Myocyte (in vitro differentiated cells): Measurements from ENCODE around the gene RBBP8NL. TPM values are rescaled to one million over a fixed set of nuclear protein-coding genes. Genes with fewer than 3 reads are reported as not detected.

Experiments used
- DNase-seq: peaks from one replicate; pipeline ENCODE4 v3.0.0-alpha.2; 2012; ENCODE audit warnings: low read depth
- polyA plus RNA-seq: library from polyadenylated mRNA; unstranded; fragments of >200 nt; gene quantifications from one replicate; pipeline ENCODE4 v1.2.1, GENCODE V29; 2012; ENCODE audit warnings: missing spikeins
- total RNA-seq: library from RNA; depleted of rRNA; stranded (reverse); fragments of >200 nt; gene quantifications from 2 replicates; pipeline ENCODE4 v1.2.3, GENCODE V29; 2014

Gene RBBP8NL
- 0.05 and 0.10 TPM in 2 replicates for total RNA-seq
- polyA plus RNA-seq: not detected

DNA sequence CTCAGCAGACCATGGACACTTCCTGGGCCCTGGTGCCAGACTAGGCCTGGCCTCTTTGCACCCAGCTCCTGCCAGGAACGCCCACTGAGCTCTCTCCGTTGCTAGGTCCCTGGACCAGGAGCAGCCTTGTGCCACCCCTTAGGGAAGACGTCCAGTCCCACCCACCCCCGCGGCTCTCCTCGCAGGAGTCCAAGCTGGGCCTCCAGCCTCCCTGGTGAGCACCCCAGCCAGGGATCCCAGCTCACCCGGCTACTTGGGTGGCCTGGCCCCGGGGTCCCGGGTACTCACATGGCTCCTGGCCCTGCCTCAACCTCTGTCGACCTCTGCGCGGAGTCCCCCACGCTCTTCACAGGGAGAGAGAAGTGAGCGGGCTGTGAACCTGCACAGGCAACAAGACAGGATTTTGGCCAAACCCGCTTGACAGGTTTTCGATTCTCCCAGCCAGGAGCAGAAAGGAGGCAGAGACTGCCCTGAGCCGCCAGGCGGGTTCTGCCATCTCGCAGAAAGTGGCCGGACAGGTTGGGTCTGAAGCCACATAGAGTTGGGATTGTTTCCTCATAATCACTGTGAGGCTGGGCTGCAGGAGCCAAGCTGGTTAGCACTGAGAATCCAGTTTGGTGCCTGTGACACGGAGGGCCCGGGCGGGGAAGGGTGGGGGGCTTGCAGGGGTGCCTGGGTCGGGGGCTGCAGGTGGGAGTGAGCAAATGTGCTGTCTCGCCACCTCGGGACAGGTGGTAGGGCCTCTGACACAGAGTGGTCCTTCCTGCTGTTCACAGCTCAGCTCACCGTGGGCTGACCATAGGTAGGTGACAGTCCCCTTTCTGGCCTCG lies at the start of gene RBBP8NL:
Gene RBBP8NL (minus strand): TSS at position 368 of the 830 bp plus-strand sequence. CDS start 7,892 bp downstream, outside the sequence.
- DNase-seq: no peak

GRCh38 chr20:62476056-62476838 lies 48.9 kb upstream of the RBBP8NL start:
- DNase-seq: no peak

GRCh38 chr20:62475772-62476055 lies 48.4 kb upstream of the RBBP8NL start, which contains the start of gene GATA5:
GATA5 (minus strand) TSS chr20:62475995; CDS start chr20:62475521, 474 bp downstream.
- no peak for DNase-seq

DNA sequence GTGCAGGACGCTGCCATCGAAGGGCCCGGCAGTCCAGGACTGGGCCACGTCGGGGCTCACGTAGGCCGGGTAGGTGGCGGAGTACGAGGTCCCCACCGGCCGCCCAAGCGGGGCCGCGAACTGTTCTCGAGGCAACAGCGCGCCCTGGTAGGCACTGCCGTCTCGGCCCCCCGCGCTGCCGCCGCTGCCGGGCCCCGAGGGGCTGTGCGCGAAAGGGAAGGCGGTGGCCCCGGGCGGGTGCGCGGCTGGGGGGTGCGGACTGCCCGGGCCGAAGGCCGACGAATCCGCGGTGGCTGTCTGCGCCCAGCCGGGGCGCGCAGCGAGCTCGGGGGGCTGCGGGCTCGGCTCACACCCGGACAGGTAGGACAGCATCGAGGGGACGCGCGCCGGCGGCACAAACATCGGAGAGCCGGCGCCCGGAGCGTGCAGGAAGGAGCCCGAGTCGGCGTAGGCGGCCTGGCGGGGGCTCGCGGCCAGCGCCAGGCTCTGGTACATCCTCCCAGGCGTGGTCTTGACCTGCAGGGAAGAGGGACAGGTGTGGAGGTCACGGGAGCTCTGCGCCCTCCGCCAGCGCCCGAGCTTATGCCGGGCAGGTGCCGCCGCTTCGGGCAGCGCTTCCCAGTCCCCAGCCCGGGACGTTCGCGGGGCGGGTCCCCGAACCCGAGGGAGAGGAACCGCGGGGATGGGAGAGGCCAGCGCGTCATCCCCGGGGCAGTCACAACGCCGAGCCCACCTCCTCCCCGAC lies 47.9 kb upstream of the RBBP8NL start:
- DNase-seq: no peak

DNA sequence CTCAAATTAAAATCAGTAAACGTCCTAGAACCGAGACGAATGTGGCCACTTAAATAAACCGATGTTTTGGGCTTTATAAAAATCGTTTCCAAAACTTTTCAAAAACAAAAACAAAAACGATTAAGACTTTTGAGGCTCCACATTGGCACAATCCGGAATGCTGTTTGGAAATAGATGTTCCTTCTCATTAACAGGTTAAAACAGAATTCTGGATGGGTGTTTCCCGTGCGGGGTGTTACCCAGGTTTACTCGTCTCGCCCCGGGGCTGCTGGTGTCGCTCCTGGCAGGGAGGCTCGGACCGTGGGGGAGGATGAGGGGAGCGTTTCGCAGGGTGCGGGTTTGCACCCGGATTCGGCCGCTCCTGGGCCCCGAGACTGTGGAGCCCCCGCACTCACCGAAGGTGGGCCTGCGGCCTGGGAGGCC lies 47.3 kb upstream of the RBBP8NL start:
- DNase-seq: no peak

- no peak for DNase-seq
Measured at GRCh38 chr20:62473717-62474603, 46.6 kb upstream of the RBBP8NL start.

GRCh38 chr20:62472941-62473585 lies 45.7 kb upstream of the RBBP8NL start:
- DNase-seq: no peak

- no peak for DNase-seq
Measured at GRCh38 chr20:62472138-62472940, 45.0 kb upstream of the RBBP8NL start.

DNA sequence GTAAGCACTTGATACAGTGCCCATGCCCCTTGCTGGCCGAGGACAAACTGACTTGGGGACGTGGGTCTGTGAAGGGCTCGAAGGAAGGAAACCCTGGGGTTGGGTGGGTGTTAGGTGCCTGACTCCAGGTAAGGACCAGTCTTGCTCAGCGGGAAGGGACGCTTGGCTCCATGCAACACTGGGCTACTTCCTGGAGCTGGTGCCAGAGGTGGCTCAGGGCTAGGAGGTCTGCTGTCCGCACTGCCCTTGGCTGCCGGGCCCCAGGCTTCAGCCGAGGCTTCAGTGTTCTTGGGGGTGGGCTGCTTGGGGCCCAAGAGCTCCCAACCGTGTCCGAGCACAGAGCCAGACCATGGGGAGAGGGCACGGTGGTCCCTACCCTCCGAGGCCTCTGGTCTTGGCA lies 43.1 kb upstream of the RBBP8NL start:
- no peak for DNase-seq

- DNase-seq: no peak
Measured at GRCh38 chr20:62470001-62470400, 42.7 kb upstream of the RBBP8NL start.

DNA sequence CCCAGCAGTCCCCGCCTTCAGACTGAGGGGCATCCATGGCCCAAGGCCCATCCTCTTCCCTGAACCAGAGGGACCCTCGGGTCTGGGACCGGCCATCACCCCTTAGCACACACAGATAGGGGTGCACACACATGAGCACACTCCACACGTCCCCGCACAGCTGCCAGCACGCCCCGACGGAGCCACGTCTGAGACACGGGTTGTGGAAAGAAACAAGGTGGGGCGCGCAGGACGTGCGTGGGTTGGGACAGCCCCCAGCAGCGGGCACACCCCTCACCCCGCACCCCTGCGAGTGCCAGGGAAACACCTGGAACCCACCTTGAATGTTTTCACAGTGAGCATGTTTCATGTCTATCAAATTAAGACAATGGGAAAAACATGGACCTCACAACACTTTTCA lies 42.0 kb upstream of the RBBP8NL start:
- no peak for DNase-seq

DNA sequence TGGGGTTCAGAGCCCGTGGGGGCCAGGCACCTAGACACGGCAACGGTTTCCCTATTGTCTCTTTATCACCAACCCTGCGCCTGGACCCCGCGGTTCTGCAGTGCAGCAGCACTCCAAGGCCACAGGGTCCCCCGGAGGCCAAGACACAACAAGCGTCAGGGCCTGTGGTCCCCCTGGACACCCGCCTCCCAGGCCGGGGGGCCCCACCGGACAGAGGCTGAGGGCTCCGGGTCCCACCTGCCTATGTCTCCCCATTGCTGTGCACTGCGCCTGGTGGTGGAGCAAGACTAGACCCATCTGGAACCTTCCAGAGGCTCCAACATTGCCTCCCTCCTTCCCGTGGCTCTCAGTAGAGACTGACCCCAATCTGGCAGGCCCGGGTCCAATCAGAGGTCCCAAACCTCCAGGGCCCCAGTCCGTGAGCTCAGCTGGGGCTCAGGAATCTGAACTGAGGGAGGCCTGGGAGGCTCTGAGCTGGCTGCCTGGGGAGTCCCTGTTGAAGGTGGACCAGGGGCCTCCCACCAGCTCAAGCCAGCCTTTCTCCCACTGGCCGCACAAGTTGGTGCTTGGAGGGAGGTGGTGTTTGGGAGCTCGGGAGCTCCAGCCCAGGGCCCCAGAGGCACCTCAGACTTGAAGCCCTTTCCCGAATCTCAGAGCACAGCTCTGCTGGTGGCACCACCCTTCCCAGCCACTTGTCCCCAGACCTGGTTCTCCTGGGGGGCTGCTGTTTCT lies 39.6 kb upstream of the RBBP8NL start:
- no peak for DNase-seq

GRCh38 chr20:62466072-62466760 lies 38.9 kb upstream of the RBBP8NL start:
- peak; percentile 81 for DNase-seq

GRCh38 chr20:62464990-62465389 lies 37.7 kb upstream of the RBBP8NL start:
- no peak for DNase-seq

DNA sequence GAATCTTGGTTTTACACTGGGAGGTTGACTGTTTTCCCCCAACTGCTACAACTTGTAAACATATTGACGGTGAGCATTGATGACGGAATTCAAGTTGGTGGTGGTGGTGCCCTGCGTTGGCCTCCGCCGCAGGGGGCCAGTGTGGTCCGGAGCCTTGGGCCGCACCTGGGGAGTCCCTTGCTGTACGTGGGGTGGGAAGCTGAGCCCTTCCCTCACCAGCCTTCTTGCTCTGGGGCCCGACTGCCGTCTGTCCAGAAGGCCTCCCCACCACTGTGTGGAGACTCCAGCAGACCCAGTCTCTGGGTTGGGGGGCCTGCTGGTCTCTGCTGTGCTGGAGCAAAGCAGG lies 37.1 kb upstream of the RBBP8NL start:
- no peak for DNase-seq

DNA sequence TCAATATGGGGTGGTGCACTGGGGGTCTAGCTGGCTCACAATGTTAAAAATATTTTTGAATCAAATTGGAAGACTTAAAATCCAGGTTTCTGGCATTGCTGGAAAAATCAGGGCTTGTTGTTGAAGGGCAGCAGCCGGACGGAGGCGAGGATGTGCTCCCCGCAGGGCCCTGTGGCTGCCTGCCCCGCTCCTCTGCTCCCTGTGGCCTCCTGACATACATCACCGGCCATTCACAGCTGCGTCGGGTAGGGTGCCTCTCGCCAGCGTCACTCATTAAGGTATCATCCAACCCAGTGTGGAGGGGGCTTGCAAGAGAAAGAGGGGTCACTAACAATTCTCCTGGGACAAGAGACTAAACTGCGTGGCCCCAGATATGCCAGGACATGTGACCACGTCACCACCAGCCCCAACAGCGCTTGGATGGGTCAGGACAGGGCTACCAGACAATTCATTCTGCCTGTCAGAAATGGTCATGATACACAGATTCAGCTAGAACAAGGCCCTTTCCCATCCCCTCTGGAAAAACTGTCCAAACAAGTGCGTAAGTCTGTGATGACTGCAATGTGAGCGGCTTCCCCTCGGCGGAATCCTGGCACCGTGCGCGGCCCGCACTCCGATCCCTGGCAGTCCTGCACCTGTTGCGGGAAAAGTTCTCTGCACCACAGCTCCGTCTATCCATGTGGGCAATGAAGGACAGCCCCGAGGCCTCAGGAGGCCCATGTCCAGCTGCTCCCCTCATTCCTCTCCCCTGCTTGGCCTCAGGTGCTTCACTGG lies 36.5 kb upstream of the RBBP8NL start:
- peak; percentile 84 for DNase-seq

GRCh38 chr20:62462976-62463592 lies 35.7 kb upstream of the RBBP8NL start:
- no peak for DNase-seq
